HEK293T (cell line): ENCODE data around the gene SULT1A2.
"Not testable (repeated sequence)": the region's sequence is repeated elsewhere in the genome, so short reads cannot be mapped to it uniquely, and the experiment has no call there.

Experiments used
- BHLHE40 ChIP-seq: fragments of 450-650 bp; IDR thresholded peaks from 2 replicates; pipeline ENCODE4 v1.6.1; 2016; ENCODE audit warnings: mild to moderate bottlenecking, moderate library complexity, borderline replicate concordance
- FOXK2 ChIP-seq: fragments of 450-650 bp; IDR thresholded peaks from 2 replicates; pipeline ENCODE4 v1.6.1; 2016; ENCODE audit warnings: mild to moderate bottlenecking
- FOXM1 ChIP-seq: fragments of 450-650 bp; IDR thresholded peaks from 2 replicates; pipeline ENCODE4 v1.6.1; 2017; ENCODE audit warnings: mild to moderate bottlenecking, borderline replicate concordance
- NFRKB ChIP-seq: fragments of 450-650 bp; IDR thresholded peaks from 2 replicates; pipeline ENCODE4 v1.6.1; 2016; ENCODE audit warnings: mild to moderate bottlenecking, moderate library complexity
- SP1 ChIP-seq: fragments of 450-650 bp; IDR thresholded peaks from 2 replicates; pipeline ENCODE4 v1.6.1; 2017
- SUZ12 ChIP-seq: fragments of 450-650 bp; IDR thresholded peaks from 2 replicates; pipeline ENCODE4 v1.6.1; 2016; ENCODE audit warnings: mild to moderate bottlenecking
- TARDBP ChIP-seq: fragments of 450-650 bp; IDR thresholded peaks from 2 replicates; pipeline ENCODE4 v1.6.1; 2016
- ZNF384 ChIP-seq: fragments of 450-650 bp; IDR thresholded peaks from 2 replicates; pipeline ENCODE4 v1.6.1; 2016

DNA sequence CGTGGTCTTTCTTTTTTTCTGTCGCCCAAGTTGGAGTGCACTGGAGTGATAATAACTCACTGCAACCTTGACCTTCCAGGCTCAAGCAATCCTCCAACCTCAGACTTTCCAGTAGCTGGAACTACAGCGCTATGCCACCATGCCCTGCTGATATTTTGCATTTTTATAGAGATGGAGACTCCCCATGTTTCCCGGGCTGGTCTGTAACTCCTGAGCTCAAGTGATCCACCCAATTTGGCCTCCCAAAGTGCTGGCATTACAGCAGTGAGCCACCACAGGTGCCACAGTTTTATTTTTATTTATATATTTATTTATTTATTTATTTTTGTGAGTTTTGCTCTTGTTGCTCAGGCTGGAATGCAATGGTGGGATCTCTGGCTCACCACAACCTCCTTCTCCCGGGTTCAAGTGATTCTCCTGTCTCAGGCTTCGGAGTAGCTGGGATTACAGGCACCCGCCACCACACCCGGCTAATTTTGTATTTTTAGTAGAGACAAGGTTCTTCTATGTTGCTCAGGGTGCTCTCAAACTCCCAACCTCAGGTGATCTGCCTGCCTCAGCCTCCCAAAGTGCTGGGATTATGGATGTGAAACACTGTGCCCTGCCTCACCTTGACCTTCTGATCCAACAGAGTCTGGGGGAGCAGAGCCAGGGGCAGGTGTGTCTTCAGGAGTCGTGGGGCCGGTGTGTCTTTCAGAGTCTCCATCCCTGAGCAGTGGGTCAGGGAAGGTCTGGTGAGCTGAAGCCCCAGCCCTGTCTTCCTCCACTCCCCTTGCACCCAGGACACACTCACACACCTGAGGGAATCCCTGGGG, 11.0 kb upstream of the SULT1A2 start:
- TF ChIP-seq FOXM1, FOXK2, TARDBP, ZNF384, NFRKB, BHLHE40, SUZ12, SP1: not testable (repeated sequence)
